ENCODE results near the gene TIMM22.
A peak's percentile ranks its signal among the peaks of the same experiment; 100 is the strongest.
"Not testable (repeated sequence)": the region's sequence is repeated elsewhere in the genome, so short reads cannot be mapped to it uniquely, and the experiment has no call there.

TIMM22 gene

GRCh38 chr17:1043601-1044251 lies 46.8 kb downstream of the TIMM22 start:
- TF ChIP-seq CTCF (IDR thresholded peaks at IDR 0.05; ENCODE audit: low read depth, low read length, missing control alignments): no peak
- no peak overlapping the region for H3K4me3 ChIP-seq (ENCODE audit: low read depth, low read length)
- DNase-seq (ENCODE audit: low read depth): no peak
- in situ Hi-C loops (cut with HindIII; ENCODE audit: low sequenced_read_pairs): no loop called here

- H3K4me3 ChIP-seq (ENCODE audit: low read depth, low read length); DNase-seq (ENCODE audit: low read depth); in situ Hi-C loops (cut with HindIII; ENCODE audit: low sequenced_read_pairs): not testable (repeated sequence)
Measured at GRCh38 chr17:1044387-1045009, 47.6 kb downstream of the TIMM22 start.

DNA sequence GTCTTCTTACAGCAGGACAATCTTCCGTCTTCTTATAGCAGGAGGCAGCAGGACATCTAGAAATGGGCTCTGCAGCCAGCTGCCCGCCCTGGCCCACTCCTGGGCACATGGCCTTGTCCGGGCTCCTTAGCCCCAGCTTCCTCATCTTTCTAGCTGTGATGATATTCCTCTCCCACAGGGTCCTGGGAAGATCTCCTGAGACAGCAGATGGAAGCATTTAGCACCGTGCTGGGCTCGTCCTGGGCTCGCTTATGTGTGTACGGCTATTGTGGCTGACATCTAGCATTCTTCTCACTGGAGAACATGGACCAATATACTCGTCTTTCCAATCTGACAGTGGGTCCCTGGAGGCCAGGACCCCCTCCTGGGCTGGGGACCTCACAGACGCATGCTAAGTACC lies 48.5 kb downstream of the TIMM22 start:
- TF ChIP-seq CTCF (IDR thresholded peaks at IDR 0.05; ENCODE audit: low read depth, low read length, missing control alignments): no peak

DNA sequence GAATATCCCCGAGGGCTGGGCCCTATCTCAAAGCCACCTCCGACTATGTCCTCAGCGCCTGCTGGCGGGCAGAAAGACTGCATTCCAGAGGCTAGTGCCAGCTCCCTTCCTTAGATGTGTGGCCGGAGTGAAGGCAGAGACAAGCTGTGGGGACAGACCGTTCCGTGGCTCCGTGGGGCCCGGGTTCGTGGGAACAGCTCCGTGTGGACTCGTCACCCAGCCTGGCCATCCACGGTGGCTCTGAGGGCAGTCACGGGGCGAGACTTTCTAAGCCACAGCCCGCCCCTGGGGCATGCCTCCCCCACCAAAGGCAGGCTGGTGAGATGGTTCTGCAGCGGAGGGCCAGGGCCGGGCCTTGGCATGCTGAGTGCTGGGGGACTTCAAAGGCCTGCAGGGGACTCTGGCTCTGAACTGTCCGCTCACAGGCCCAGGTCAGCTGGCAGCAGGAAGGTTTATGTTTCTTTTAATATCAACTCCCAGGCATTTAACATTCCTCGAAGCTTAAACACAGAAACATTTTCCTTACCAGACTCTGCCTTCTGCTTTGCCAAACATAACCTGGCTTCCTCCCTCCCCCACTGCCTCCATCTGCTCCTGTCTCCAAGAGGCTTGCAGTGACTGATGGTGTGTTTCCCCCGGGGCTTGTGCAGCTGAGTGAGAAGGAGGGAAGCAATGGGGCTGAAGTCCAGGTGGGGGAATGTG lies 50.4 kb downstream of the TIMM22 start:
- TF ChIP-seq CTCF (IDR thresholded peaks at IDR 0.05; ENCODE audit: low read depth, low read length, missing control alignments): no peak
- no peak overlapping the region for H3K4me3 ChIP-seq (ENCODE audit: low read depth, low read length)
- DNase-seq (ENCODE audit: low read depth): peak; percentile 29
- in situ Hi-C loops (cut with HindIII; ENCODE audit: low sequenced_read_pairs): no loop called here

More for the DNA sequence above, 48.5 kb downstream of the TIMM22 start:
- no peak for DNase-seq (ENCODE audit: low read depth)
- H3K4me3 ChIP-seq (ENCODE audit: low read depth, low read length): no peak overlapping the region
- in situ Hi-C loops (cut with HindIII; ENCODE audit: low sequenced_read_pairs): no loop called here

DNA sequence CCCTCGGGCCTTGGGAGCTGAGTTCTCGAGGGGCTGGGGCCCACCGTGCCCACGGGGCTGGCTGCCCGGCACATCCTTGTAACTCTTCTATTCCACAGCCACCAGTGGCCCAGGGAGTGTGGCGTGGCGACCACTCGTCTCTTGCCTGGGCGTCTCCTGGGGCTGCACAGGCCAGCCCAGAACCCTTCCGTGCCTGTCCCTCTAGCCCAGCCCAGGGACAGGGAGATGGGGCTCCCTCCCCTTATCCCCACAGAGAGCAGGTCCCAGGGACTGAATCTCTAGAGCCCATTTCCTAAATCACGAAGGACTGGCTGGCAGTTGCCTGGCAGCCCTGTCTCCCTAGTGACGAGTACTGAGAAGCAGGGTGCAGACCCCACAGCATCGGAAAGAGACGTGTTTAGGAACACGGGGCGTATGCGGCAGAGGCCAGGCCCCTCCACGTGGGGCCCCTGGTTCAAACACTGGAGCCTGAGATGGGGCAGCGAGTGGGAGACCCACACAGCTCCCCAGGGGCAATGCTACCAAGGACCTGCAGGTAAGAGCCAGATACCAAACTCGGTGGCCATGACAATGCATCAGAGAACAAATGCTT lies 51.0 kb downstream of the TIMM22 start:
- no peak for DNase-seq (ENCODE audit: low read depth)
- no peak for TF ChIP-seq CTCF (IDR thresholded peaks at IDR 0.05; ENCODE audit: low read depth, low read length, missing control alignments)
- in situ Hi-C loops (cut with HindIII; ENCODE audit: low sequenced_read_pairs): no loop called here
- no peak overlapping the region for H3K4me3 ChIP-seq (ENCODE audit: low read depth, low read length)

DNA sequence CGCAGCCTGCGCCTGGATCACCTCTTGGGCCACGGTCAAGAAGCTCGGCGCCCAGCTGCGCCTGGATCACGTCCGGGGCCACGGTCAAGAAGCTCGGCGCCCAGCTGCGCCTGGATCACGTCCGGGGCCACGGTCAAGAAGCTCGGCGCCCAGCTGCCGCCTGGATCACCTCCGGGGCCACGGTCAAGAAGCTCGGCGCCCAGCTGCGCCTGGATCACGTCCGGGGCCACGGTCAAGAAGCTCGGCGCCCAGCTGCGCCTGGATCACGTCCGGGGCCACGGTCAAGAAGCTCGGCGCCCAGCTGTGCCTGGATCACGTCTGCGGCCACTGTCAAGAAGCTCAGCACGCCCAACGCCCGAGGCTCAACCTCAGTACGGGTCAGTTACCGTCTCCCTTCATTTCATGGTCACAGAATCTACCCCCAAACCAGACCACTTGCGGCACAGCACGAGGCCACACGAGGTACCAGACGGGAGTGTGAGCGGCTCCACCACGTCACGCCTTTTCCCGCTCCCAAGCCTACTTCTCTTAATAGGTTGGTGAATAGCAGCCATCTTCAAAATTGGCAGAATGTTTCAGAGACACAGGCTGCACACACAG lies 51.7 kb downstream of the TIMM22 start:
- in situ Hi-C loops (cut with HindIII; ENCODE audit: low sequenced_read_pairs); H3K4me3 ChIP-seq (ENCODE audit: low read depth, low read length); DNase-seq (ENCODE audit: low read depth): not testable (repeated sequence)

DNA sequence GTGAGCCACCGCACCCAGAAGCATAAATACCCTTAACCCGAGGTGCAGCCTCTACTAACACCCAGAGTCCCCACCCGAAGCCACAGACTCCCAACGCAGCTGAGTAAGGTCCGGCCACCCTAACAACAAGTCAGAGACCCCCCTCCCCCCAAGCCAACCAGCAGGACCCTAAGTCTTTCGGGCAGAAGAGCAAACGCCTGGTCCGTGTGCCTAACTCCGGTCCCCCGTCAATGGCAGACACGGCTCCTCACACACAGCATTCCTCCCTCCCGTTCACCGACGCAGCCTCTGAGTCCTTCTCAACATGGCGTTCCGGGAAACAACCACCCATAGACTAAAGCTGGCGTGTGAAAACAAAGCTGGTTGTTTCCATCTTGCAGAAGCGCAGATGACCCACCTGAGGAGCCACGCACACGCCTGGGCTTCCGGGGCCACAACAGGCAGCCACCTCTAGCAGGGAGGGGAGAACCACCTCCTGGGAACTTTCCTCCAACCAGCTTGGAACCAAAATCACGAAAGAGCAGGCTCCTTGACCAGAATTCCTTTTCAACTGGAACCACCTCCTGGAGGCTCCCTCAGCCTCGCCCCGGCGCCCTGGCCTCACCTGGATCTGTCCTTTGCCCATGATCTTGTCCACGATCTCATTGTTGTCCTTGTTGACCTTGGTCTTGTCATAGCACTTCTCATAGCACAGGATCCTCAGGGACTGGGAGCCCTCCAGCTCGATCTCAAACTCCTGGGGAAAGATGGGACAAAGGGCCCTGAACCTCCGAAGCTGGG lies 52.7 kb downstream of the TIMM22 start:
- in situ Hi-C loops (cut with HindIII; ENCODE audit: low sequenced_read_pairs): loop anchor here (10.0 kb wide), 1 partner anchor 45 kb away; no protein-coding TSS in a partner anchor
- TF ChIP-seq CTCF (IDR thresholded peaks at IDR 0.05; ENCODE audit: low read depth, low read length, missing control alignments): no peak
- no peak for DNase-seq (ENCODE audit: low read depth)
- H3K4me3 ChIP-seq (ENCODE audit: low read depth, low read length): no peak overlapping the region

Measured in astrocyte of the cerebellum (primary cell).